ENCODE measurements around the gene NFKB1. TPM values are rescaled to one million over a fixed set of nuclear protein-coding genes. Genes with fewer than 3 reads are reported as not detected.

The NFKB1 gene
- total and polyA plus RNA-seq, 10 donors, result 15.9 to 94.4 (median 55.3) TPM

GRCh38 chr4:102557636-102558035, 56.5 kb downstream of the NFKB1 start:
- 85 to 93% (median 88%) methylated on average over 2 of the region's 2 CpGs for WGBS, 5 donors

GRCh38 chr4:102560115-102560514, 59.0 kb downstream of the NFKB1 start:
- no peak for DNase-seq
- Histone ChIP-seq H3K27ac (peak overlapping the region in 7 of 8 donors; percentile 31 to 65 (median 49)), H3K9me3 (no peaks in the 10 kb centered on the region), H3K4me1 (peaks cover 16 to 84% (median 43%) of the 10 kb centered on the region in 6 donors), H3K4me3 (peak overlapping the region in 2 of 8 donors; percentile 1 to 23), H3K27me3 (replicated peaks in 1 of 7) (no peaks in the 10 kb centered on the region), H3K36me3 (peaks cover 0 to 10% (median 3%) of the 10 kb centered on the region in 6 donors)
- 9 to 12% (median 10%) methylated on average over 5 of the region's 5 CpGs for WGBS, 5 donors
- intact Hi-C loops (cut with DNase I; ENCODE audit: low total_unique reads), result no loop called here
- TF ChIP-seq POLR2A (IDR thresholded peaks at IDR 0.05) (no peak), POLR2AphosphoS5 (IDR thresholded peaks at IDR 0.05) (no peak), CTCF (IDR thresholded peaks at IDR 0.05 in 8 of 11, conservative IDR thresholded peaks at IDR 0.05 in 3 of 11) (no peak)

More at GRCh38 chr4:102557636-102558035, 56.5 kb downstream of the NFKB1 start:
- TF ChIP-seq POLR2AphosphoS5 (IDR thresholded peaks at IDR 0.05) (no peak), CTCF (IDR thresholded peaks at IDR 0.05 in 8 of 11, conservative IDR thresholded peaks at IDR 0.05 in 3 of 11) (no peak), POLR2A (IDR thresholded peaks at IDR 0.05) (no peak)
- H3K4me1 ChIP-seq, result peaks cover 22 to 83% (median 52%) of the 10 kb centered on the region in 6 donors
- no peak overlapping the region for H3K27ac ChIP-seq
- DNase-seq, result no peak
- intact Hi-C loops (cut with DNase I; ENCODE audit: low total_unique reads), result loop anchor here (10.0 kb wide), 1 partner anchor 53 kb away; the partner anchor contains the start of gene NFKB1
- no peaks in the 10 kb centered on the region for H3K27me3 ChIP-seq (replicated peaks in 1 of 7)
- no peaks in the 10 kb centered on the region for H3K9me3 ChIP-seq
- H3K4me3 ChIP-seq, result no peak overlapping the region
- peaks cover 0 to 17% (median 5%) of the 10 kb centered on the region in 6 donors for H3K36me3 ChIP-seq

- H3K4me3 ChIP-seq, result peak overlapping the region in 2 of 8 donors; percentile 1 to 23
- intact Hi-C loops (cut with DNase I; ENCODE audit: low total_unique reads), result no loop called here
- TF ChIP-seq POLR2AphosphoS5 (IDR thresholded peaks at IDR 0.05) (no peak), POLR2A (IDR thresholded peaks at IDR 0.05) (no peak), CTCF (IDR thresholded peaks at IDR 0.05 in 8 of 11, conservative IDR thresholded peaks at IDR 0.05 in 3 of 11) (no peak)
These were observed 59.6 kb downstream of the NFKB1 start for GRCh38 chr4:102560571-102561341.

GRCh38 chr4:102563000-102563399, 61.8 kb downstream of the NFKB1 start:
- 59 to 71% (median 68%) methylated on average over 1 of the region's 1 CpG for WGBS, 5 donors

More at GRCh38 chr4:102560571-102561341, 59.6 kb downstream of the NFKB1 start:
- no peaks in the 10 kb centered on the region for H3K9me3 ChIP-seq
- DNase-seq, result no peak
- no peaks in the 10 kb centered on the region for H3K27me3 ChIP-seq (replicated peaks in 1 of 7)
- WGBS, 5 donors, result 66 to 81% (median 72%) methylated on average over 4 of the region's 4 CpGs
- peaks cover 0 to 10% (median 3%) of the 10 kb centered on the region in 6 donors for H3K36me3 ChIP-seq
- H3K27ac ChIP-seq, result peak overlapping the region in 7 of 8 donors; percentile 31 to 65 (median 49)
- peaks cover 16 to 90% (median 43%) of the 10 kb centered on the region in 6 donors for H3K4me1 ChIP-seq

More at GRCh38 chr4:102563000-102563399, 61.8 kb downstream of the NFKB1 start:
- Histone ChIP-seq H3K27me3 (replicated peaks in 1 of 7) (no peaks in the 10 kb centered on the region), H3K36me3 (peaks cover 0 to 23% (median 11%) of the 10 kb centered on the region in 6 donors), H3K4me3 (no peak overlapping the region), H3K9me3 (no peaks in the 10 kb centered on the region), H3K27ac (no peak overlapping the region), H3K4me1 (peaks cover 9 to 95% (median 36%) of the 10 kb centered on the region in 6 donors)
- intact Hi-C loops (cut with DNase I; ENCODE audit: low total_unique reads), result no loop called here
- no peak for DNase-seq
- TF ChIP-seq POLR2AphosphoS5 (IDR thresholded peaks at IDR 0.05) (no peak), POLR2A (IDR thresholded peaks at IDR 0.05) (no peak), CTCF (IDR thresholded peaks at IDR 0.05 in 8 of 11, conservative IDR thresholded peaks at IDR 0.05 in 3 of 11) (no peak)
